NB4 (cell line): ENCODE results near the gene SMYD5.
A peak's percentile ranks its signal among the peaks of the same experiment; 100 is the strongest.

Experiments
- DNase-seq: peaks from one replicate; pipeline ENCODE4 v3.0.0; 2010; ENCODE audit warnings: low read depth
- H3K4me3 ChIP-seq: one replicate; pipeline ENCODE4 v1.5.1; 2011; ENCODE audit warnings: mild to moderate bottlenecking, low read depth, low read length, moderate library complexity
- MYC ChIP-seq: IDR thresholded peaks from 2 replicates; pipeline ENCODE4 v1.6.1; 2011; ENCODE audit warnings: low read depth, low read length
- POLR2A ChIP-seq: IDR thresholded peaks from 2 replicates; pipeline ENCODE4 v1.6.1; 2011; ENCODE audit warnings: mild to moderate bottlenecking; ENCODE audit not compliant: insufficient read length; ENCODE audit errors: extremely low read depth
- TF ChIP-seq, protein P1 (sequence below): IDR thresholded peaks from one replicate; pipeline ENCODE4 v1.5.1; 2012; ENCODE audit warnings: low read depth, low read length
- TF ChIP-seq, protein P2 (sequence below): IDR thresholded peaks from 2 replicates; pipeline ENCODE4 v1.6.1; 2011; ENCODE audit warnings: low read depth, low read length

SMYD5 gene

DNA sequence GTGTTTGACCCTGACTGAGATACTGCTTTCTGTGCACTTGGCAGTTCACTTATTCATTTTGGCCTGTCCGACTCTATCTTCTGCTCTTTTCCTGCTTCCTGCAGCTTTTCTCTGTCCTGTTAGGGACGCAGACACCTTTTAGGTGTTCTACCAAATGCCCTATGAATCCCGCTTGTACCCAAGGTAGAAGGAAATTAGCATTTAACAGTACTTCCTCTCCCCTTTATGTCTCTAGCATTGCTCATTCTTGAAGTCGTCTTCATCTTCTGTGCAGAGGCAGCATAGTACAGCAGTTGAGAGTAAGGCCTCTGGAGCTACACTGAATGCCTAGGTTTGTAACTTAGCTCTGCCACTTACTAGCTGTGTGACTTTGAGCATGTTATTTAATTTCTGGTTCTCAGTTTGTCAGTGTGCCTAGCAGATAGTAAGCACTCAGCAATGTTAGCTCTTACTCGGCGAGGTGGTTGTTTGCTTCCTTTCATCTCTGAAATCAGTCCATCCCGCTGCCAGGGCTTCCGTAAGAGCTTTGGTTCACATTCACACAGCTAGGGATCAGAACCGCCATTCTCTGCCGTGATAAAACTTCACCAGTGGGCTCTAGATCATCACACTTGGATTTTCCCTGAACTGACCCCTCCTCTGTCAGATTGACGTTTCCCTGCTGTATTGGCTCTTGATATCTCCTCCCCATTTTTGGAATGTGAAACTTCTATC lies 21.4 kb downstream of the SMYD5 start:
- peak; percentile 40 for DNase-seq
- TF ChIP-seq POLR2A, result no peak

DNA sequence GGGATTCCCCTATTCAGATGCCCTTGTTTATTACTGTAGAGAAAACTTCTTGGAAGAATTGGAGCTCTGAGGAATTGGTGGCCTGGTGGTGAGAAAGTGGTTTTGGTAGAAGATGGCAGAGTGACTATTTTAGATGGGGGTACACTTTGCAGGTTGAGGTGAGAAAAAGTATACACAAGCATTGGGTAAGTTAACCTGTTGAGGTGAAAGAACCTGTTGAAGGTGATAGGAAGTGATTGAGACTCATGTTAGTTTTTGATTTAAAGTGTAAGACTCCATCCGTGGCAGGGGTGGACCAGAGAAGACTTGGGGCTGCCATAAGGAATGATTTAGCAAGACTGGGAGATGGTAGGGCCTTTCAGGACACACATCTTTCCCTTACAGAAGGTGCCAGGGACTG lies 23.1 kb downstream of the SMYD5 start:
- peak overlapping the region; percentile 96 for H3K4me3 ChIP-seq
- no peak for TF ChIP-seq MYC
- DNase-seq, result no peak

More for the DNA sequence above, 21.4 kb downstream of the SMYD5 start:
- H3K4me3 ChIP-seq, result peak overlapping the region; percentile 96

DNA sequence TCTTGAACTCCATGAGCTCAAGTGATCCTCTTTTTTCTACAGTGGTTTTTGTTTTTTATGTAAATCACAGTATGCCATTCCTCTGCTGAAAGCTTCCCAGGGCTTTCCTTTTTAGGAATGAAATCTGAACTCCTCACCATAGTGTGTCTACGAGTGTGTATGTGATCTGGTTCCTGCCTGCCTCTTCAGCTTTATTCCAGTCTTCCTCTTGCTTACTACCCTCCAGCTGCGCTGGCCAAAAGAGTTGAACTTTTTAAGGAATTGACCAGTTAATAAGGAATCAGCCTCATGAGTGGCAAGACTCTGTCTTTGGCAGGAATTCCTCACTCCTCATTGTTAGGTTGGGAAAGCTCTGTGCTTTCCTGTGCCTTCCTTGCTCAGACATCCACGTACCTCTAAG lies 24.1 kb downstream of the SMYD5 start:
- TF ChIP-seq POLR2A, result no peak
- TF ChIP-seq, protein P1, sequence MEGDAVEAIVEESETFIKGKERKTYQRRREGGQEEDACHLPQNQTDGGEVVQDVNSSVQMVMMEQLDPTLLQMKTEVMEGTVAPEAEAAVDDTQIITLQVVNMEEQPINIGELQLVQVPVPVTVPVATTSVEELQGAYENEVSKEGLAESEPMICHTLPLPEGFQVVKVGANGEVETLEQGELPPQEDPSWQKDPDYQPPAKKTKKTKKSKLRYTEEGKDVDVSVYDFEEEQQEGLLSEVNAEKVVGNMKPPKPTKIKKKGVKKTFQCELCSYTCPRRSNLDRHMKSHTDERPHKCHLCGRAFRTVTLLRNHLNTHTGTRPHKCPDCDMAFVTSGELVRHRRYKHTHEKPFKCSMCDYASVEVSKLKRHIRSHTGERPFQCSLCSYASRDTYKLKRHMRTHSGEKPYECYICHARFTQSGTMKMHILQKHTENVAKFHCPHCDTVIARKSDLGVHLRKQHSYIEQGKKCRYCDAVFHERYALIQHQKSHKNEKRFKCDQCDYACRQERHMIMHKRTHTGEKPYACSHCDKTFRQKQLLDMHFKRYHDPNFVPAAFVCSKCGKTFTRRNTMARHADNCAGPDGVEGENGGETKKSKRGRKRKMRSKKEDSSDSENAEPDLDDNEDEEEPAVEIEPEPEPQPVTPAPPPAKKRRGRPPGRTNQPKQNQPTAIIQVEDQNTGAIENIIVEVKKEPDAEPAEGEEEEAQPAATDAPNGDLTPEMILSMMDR, result no peak
- no peak for DNase-seq
- peak overlapping the region; percentile 25 for H3K4me3 ChIP-seq

DNA sequence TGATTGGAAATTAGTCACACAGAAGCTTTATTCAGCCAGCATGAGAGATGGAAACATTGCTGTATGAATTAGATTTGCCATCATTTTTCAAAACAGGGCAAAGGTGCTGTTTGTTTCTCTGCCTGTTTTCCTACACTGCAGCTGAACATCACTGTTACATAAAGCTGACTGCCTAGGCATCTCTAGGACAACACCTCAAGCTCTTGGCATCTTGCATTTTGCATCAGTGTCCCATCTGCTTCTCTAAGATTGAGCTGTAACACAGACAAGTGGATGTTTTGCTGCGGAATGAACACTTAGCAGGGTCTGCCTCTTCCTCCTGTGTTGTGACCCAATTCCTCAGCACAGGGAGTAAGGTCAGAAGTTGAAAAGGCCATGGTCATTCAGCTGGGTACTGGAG lies 24.9 kb downstream of the SMYD5 start:
- DNase-seq, result no peak
- peak overlapping the region; percentile 32 for H3K4me3 ChIP-seq
- TF ChIP-seq, protein P1, result no peak
- TF ChIP-seq, protein P2, sequence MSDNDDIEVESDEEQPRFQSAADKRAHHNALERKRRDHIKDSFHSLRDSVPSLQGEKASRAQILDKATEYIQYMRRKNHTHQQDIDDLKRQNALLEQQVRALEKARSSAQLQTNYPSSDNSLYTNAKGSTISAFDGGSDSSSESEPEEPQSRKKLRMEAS, result no peak
- no peak for TF ChIP-seq MYC

DNA sequence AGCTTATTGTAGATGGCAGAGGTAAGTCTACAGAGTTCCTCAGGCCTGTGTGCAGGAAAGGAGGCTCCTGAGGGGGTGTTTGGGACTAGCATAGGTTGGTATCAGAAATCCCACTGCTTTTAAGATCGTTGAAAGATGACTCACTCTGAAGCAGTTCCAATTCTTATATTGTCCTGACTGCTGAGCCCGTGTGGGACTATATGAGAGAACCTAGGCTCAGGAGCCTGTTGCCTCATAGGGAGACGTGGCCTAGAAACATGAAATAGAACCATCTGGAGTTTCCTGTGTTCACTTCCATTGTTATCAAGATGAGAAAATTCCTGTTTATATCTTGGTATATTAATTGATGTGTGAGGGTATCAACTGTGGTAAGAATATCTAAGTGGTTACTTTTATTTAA lies 25.7 kb downstream of the SMYD5 start:
- no peak for DNase-seq
- peak overlapping the region; percentile 12 for H3K4me3 ChIP-seq
- no peak for TF ChIP-seq MYC
- TF ChIP-seq, protein P1, result no peak
- TF ChIP-seq, protein P2, result no peak
- no peak for TF ChIP-seq POLR2A

DNA sequence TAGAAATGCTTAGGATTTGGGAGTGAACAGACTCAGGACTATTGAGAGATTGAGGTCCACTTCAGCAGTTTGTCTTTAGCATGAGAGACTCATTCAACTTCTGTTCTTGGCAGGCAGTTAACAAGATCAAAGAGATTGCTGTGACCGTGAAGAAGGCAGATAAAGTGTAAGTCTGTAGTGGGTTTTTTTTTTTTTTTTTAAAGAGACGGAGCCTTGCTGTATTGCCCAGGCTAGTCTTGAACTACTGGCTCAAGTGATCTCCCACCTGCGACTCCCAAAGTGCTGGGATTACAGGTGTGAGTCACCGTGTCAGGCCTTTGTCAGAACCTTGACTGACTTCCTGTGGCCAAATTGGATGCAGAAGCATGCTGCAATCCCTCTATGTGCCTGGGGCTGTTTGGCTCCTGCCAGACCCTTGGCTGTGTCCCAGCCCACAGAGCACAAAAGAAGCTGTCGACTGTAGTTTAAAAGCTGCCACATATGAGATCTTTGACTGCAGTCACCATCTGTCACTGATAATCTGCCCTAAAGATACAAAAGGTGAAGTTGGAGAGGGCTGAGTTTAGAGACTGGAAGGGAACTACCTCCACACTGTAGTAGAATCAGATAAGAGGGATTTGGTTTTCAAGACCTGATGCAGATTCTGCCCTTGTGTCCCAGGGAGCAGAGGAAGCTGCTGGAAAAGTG lies 30.0 kb downstream of the SMYD5 start:
- no peak overlapping the region for H3K4me3 ChIP-seq
- DNase-seq, result no peak
- TF ChIP-seq, protein P2, result no peak
- no peak for TF ChIP-seq POLR2A
- TF ChIP-seq, protein P1, result no peak

DNA sequence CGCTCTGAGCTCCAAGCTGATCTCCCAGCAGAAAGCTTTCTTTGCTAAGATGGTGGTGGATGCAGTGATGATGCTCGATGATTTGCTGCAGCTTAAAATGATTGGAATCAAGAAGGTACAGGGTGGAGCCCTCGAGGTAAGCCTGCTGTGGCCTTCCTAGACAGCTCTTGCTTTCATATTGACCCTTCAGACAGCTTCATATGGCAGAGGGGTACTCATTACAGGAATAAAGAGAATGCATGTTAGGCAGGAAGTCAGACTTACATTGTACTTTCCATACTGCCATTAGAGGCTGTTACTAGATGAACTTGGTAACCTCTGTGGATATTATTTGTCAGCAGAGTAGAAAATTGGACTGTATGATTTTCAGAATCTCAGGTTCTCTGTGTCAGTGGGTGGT lies 30.5 kb downstream of the SMYD5 start:
- TF ChIP-seq MYC, result no peak
- no peak for DNase-seq
- no peak overlapping the region for H3K4me3 ChIP-seq

DNA sequence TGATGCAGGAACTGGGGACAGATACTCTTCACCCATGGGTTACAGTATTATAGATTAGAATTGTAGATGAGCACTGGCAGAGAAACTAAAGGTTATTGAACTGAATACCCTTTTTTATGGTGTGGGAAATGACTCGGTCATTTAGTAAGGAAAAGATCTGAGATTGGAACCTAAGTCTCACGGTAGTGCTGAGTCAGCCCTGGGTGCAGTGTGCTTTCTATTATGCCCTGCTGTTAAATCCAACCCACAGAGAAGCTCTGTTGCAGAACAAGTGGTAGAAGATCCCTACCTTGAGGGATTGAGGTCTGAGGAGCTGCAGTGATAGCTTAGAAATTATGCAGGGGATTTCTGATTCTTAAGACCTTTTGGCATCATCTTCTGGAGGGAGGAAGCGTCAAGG lies 32.8 kb downstream of the SMYD5 start:
- no peak for DNase-seq
- H3K4me3 ChIP-seq, result no peak overlapping the region
- TF ChIP-seq POLR2A, result no peak
- TF ChIP-seq, protein P2, result no peak
- TF ChIP-seq, protein P1, result no peak
- TF ChIP-seq MYC, result no peak
